ENCODE results near the gene TRIM14. TPM values are rescaled to one million over a fixed set of nuclear protein-coding genes. Genes with fewer than 3 reads are reported as not detected.

TRIM14 gene, protein sequence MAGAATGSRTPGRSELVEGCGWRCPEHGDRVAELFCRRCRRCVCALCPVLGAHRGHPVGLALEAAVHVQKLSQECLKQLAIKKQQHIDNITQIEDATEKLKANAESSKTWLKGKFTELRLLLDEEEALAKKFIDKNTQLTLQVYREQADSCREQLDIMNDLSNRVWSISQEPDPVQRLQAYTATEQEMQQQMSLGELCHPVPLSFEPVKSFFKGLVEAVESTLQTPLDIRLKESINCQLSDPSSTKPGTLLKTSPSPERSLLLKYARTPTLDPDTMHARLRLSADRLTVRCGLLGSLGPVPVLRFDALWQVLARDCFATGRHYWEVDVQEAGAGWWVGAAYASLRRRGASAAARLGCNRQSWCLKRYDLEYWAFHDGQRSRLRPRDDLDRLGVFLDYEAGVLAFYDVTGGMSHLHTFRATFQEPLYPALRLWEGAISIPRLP
- total RNA-seq = 8.7 and 9.4 TPM in 2 replicates

DNA sequence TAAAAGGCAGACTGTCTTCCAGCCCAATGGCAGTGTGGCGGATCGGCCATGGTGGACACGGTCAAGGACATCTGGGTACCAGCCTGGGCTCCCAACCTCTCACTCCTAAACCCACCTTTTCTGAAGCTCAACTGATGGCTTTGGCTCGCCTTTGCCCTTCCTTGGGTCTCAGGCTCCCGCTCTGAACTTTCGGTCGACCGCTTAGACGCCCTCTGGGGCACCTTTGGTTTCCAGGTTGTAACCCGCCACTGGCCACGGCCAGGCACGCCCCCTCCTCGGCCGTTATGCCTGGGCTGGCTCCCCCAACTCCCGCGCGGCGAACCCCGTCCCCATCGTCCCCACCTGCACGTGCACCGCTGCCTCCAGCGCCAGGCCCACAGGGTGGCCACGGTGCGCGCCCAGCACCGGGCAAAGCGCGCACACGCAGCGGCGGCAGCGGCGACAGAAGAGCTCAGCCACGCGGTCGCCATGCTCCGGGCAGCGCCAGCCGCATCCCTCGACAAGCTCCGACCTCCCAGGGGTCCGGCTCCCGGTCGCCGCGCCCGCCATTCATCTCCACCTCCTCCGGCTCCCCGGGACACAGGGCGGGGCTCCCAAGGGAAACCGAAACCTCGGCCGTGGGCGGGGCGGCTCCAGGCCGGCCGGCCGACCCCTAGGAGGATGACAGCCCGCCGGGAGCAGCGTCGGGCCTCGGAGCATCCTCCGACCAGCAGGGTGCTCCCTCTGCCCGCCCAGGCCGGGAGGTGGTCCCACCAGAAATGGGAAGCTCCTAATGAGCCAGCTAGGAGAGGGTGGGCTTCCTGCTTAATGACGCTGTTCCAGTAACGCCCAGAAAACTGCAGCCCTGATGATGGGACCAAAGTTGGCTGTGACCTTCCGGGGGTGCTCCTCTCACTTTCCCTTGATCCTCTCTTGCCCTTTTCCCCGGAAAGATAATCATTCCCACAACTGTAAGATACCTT lies at the start of gene TRIM14:
TSS of gene TRIM14 (minus strand) at position 583 of the 962 bp plus-strand sequence. CDS start at position 549, 34 bp downstream.
- no peaks in the 10 kb centered on the region for H3K27me3 ChIP-seq (ENCODE audit: control insufficient read depth, insufficient read depth, low read length)
- TF ChIP-seq, protein P1, sequence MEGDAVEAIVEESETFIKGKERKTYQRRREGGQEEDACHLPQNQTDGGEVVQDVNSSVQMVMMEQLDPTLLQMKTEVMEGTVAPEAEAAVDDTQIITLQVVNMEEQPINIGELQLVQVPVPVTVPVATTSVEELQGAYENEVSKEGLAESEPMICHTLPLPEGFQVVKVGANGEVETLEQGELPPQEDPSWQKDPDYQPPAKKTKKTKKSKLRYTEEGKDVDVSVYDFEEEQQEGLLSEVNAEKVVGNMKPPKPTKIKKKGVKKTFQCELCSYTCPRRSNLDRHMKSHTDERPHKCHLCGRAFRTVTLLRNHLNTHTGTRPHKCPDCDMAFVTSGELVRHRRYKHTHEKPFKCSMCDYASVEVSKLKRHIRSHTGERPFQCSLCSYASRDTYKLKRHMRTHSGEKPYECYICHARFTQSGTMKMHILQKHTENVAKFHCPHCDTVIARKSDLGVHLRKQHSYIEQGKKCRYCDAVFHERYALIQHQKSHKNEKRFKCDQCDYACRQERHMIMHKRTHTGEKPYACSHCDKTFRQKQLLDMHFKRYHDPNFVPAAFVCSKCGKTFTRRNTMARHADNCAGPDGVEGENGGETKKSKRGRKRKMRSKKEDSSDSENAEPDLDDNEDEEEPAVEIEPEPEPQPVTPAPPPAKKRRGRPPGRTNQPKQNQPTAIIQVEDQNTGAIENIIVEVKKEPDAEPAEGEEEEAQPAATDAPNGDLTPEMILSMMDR (IDR thresholded peaks at IDR 0.05; ENCODE audit: insufficient read depth, low read length, poor library complexity, severe bottlenecking) = peak; percentile 27
- peak within 1 kb of the TSS; percentile 70 for H3K4me3 ChIP-seq (ENCODE audit: low read depth, low read length)
- H3K36me3 ChIP-seq (ENCODE audit: control insufficient read depth, insufficient read depth, low read length) = no peaks in the 10 kb centered on the region
- DNase-seq (ENCODE audit: low read depth) = no peak

DNA sequence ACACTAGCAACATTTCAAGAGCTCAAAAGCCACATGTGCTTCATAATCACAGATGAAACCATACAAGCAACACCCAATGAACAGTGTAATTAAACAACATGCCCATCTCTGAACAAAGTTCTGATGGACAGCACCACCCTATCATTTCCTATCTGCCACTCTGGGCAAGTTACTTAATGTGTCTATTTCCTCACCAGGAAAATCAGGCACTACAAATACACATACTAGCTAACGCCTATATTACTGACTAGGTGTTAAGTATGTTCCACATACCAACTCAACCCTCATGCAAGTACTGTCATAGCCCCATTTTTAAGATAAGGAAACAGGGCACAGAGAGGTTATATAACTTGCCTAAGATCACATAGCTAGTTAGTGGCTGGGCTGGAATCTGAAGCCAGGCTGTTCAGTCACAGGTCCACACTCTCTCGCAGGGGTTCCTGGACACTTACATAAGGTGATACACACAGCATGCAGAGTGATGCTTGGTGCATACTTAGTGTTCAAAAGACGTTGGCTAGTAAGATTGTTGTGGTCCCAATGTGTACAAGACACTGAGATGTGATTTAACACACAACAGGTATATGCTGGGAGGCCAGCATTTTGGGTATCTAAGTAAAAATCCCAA lies 49.2 kb upstream of the TRIM14 start:
- DNase-seq (ENCODE audit: low read depth) = no peak
- H3K4me3 ChIP-seq (ENCODE audit: low read depth, low read length) = no peak overlapping the region
- TF ChIP-seq, protein P1 (IDR thresholded peaks at IDR 0.05; ENCODE audit: insufficient read depth, low read length, poor library complexity, severe bottlenecking) = no peak
- no peaks in the 10 kb centered on the region for H3K27me3 ChIP-seq (ENCODE audit: control insufficient read depth, insufficient read depth, low read length)
- no peaks in the 10 kb centered on the region for H3K36me3 ChIP-seq (ENCODE audit: control insufficient read depth, insufficient read depth, low read length)

DNA sequence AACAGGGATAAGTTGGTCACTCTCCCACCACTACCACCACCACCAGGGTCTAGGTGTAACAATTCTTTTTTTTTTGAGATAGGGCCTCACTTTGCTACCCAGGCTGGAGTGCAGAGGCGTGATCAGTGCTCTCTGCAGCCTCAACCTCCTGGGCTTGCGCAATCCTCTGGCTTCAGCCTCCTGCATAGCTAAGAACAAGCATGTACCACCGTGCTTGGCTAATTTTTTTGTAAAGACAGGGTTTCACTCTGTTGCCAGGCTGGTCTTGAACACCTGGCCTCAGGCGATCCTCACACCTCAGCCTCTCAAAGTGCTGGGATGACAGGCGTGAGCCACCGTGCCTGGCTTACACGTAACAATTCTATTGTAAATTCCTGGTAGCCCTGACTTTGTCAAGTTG lies 45.9 kb upstream of the TRIM14 start:
- no peak overlapping the region for H3K4me3 ChIP-seq (ENCODE audit: low read depth, low read length)
- H3K36me3 ChIP-seq (ENCODE audit: control insufficient read depth, insufficient read depth, low read length) = no peaks in the 10 kb centered on the region
- H3K27me3 ChIP-seq (ENCODE audit: control insufficient read depth, insufficient read depth, low read length) = no peaks in the 10 kb centered on the region
- DNase-seq (ENCODE audit: low read depth) = no peak
- TF ChIP-seq, protein P1 (IDR thresholded peaks at IDR 0.05; ENCODE audit: insufficient read depth, low read length, poor library complexity, severe bottlenecking) = no peak

DNA sequence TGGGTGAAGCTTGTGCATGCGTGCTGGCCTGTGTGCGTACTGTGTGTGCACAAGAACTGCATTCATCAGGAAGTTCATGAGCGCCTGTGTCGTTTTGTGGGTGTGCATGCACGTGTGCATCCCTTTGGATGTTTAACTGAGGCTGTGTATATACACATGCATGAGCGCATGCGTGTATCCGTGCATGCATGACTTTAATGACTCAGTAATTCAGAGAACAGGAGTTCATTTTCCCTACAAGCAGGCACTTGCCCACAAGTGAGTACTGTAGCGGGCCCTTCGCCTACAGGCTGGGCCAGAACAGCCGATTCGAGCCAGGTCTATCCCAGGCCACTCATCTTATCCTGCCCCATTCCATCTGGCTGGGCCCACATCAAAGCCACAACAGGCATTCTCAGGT lies 43.6 kb upstream of the TRIM14 start:
- H3K4me3 ChIP-seq (ENCODE audit: low read depth, low read length) = no peak overlapping the region
- no peaks in the 10 kb centered on the region for H3K27me3 ChIP-seq (ENCODE audit: control insufficient read depth, insufficient read depth, low read length)
- DNase-seq (ENCODE audit: low read depth) = no peak
- no peaks in the 10 kb centered on the region for H3K36me3 ChIP-seq (ENCODE audit: control insufficient read depth, insufficient read depth, low read length)
- TF ChIP-seq, protein P1 (IDR thresholded peaks at IDR 0.05; ENCODE audit: insufficient read depth, low read length, poor library complexity, severe bottlenecking) = no peak

DNA sequence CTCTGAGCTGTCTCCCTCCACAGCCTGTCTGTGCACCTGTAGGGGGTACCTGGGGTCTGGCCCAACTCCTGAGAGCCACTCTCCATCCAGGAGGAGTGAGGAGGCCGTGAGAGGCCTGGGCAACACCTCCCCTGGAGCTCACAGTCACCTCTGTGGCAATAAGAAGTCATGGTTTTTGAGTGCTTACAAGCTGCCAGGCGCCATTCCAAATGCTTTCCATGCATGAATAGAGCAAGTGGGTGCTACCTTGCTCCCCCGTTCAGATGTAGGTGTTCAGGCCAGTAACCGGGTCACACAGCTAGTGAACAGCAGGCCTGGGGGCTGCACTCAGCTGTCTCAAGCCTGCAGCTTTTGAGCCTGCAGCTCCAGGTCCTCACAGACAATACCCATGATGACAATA lies 42.8 kb upstream of the TRIM14 start:
- DNase-seq (ENCODE audit: low read depth) = no peak
- TF ChIP-seq, protein P1 (IDR thresholded peaks at IDR 0.05; ENCODE audit: insufficient read depth, low read length, poor library complexity, severe bottlenecking) = no peak
- H3K27me3 ChIP-seq (ENCODE audit: control insufficient read depth, insufficient read depth, low read length) = no peaks in the 10 kb centered on the region
- H3K36me3 ChIP-seq (ENCODE audit: control insufficient read depth, insufficient read depth, low read length) = no peaks in the 10 kb centered on the region
- H3K4me3 ChIP-seq (ENCODE audit: low read depth, low read length) = no peak overlapping the region
